ENCODE data around the gene SERPINE2. TPM values are rescaled to one million over a fixed set of nuclear protein-coding genes. Genes with fewer than 3 reads are reported as not detected.

SERPINE2 gene
- total and polyA plus RNA-seq, 7 donors, result 2.1 to 20.8 (median 2.7) TPM

DNA sequence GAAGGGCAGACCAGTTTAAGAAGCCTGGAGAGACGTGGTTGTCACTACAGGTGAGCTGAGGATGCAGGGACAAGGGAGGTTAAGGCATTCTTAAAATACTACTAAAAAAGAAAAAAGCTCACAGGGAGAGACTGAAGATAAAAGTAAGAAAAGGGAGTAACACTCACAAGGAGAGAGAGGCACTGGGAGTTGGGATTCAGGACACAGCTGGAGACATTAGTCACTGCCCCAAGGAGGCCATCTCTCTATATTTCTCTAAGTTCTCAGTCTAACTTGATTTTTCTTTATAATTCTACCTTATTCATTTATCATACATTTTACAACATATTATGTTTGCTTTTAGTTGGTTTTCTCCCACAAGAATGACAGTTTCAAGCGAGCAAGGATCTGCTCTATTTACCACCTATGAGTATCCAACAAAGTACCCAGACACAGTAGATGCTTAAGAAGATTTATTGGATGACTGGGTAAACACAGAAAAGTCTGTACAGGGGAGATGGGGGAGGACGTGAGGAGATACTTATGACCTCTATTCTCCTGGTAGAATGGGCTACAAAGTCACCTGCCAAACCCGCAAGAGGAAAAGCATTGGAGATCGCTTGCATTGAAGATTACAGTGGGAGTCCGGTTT, 2.2 kb downstream of the SERPINE2 start:
- Histone ChIP-seq H3K36me3 (ENCODE audit: insufficient read depth in 1 of 2, low read depth in 1 of 2) (no peaks in the 10 kb centered on the region), H3K27ac (no peak overlapping the region), H3K9me3 (no peaks in the 10 kb centered on the region), H3K4me1 (peaks cover 5% of the 10 kb centered on the region), H3K4me3 (no peak overlapping the region), H3K27me3 (ENCODE audit: insufficient read depth in 3 of 3, low read length in 2 of 3) (peaks cover 0 to 23% (median 0%) of the 10 kb centered on the region in 3 donors)
- DNase-seq, result no peak
- TF ChIP-seq CTCF (IDR thresholded peaks at IDR 0.05), result no peak
- 92 to 95% (median 94%) methylated on average over 6 of the region's 6 CpGs for WGBS, 3 donors
- intact Hi-C loops (cut with DNase I), result loop anchor here (5.0 kb wide), 2 partner anchors 35 to 40 kb away; no protein-coding TSS in a partner anchor
- ATAC-seq, result no peak

DNA sequence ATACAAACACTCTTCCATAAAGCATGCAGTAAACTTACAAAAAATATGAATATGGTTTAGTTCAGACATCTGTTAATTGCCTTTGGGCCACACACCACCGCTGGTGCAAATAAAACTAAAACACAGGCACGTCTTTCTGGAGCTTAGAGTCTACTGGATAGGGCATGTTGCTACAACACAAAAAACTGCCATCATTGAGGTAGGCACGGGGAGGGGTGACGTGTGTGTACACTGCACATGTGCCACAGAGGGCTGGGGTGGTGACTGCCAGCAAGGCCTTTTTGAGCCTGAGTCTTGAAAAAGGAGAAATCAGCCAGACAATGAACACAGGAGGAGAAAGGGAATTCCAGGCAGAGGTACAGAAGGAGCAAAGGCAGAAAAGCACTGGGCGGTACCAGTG, 5.1 kb downstream of the SERPINE2 start:
- TF ChIP-seq CTCF (IDR thresholded peaks at IDR 0.05), result no peak
- peaks cover 18% of the 10 kb centered on the region for H3K4me1 ChIP-seq
- peaks cover 0 to 19% (median 0%) of the 10 kb centered on the region in 3 donors for H3K27me3 ChIP-seq (ENCODE audit: insufficient read depth in 3 of 3, low read length in 2 of 3)
- 85 to 90% (median 87%) methylated on average over 5 of the region's 5 CpGs for WGBS, 3 donors
- intact Hi-C loops (cut with DNase I), result no loop called here
- no peak for DNase-seq
- no peak overlapping the region for H3K4me3 ChIP-seq
- H3K36me3 ChIP-seq (ENCODE audit: insufficient read depth in 1 of 2, low read depth in 1 of 2), result no peaks in the 10 kb centered on the region
- no peaks in the 10 kb centered on the region for H3K9me3 ChIP-seq
- no peak for ATAC-seq
- no peak overlapping the region for H3K27ac ChIP-seq

DNA sequence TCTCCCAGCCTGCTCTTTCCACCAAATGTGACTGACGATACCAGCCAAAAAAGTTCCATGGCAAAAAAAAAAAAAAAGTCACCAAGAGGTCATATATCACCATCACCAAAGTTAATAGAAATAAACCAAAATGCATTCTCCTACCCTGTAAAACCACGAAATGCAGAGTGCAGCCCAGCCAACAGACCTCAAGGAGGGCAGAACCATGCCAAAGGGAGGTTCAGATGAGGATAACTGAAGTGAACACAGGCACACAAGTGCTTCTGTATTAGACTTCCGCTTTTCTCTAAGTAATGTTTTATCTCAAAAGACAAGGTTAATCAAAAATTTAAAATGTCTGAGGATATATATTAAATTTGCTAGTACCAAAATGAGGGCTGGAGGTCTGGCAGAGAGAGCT, 5.5 kb downstream of the SERPINE2 start:
- no peak for TF ChIP-seq CTCF (IDR thresholded peaks at IDR 0.05)
- H3K27me3 ChIP-seq (ENCODE audit: insufficient read depth in 3 of 3, low read length in 2 of 3), result peaks cover 0 to 17% (median 0%) of the 10 kb centered on the region in 3 donors
- H3K4me1 ChIP-seq, result peaks cover 18% of the 10 kb centered on the region
- DNase-seq (no peak), ATAC-seq (no peak)
- H3K36me3 ChIP-seq (ENCODE audit: insufficient read depth in 1 of 2, low read depth in 1 of 2), result no peaks in the 10 kb centered on the region
- intact Hi-C loops (cut with DNase I), result no loop called here
- no peak overlapping the region for H3K4me3 ChIP-seq
- 70 to 84% (median 78%) methylated on average over 3 of the region's 3 CpGs for WGBS, 3 donors
- no peaks in the 10 kb centered on the region for H3K9me3 ChIP-seq
- H3K27ac ChIP-seq, result no peak overlapping the region

DNA sequence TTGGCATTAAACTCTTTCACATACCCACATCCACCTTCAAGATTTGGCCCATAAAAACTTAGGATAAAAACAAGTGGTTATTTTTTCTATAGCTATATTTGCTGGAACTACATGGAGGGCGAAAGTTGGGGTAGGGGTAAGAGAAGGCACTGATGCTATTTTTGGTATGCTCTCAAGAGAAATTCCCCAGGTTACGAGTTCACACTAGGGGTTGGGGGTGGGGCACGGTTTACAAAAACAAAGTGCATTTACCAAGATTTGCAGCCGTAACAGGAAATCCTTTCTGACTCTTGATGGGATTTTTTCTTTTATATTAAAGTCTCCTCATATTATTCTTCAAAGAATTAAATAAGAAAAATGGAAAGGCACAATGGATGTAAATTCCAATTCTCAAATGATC, 6.8 kb downstream of the SERPINE2 start:
- H3K27me3 ChIP-seq (ENCODE audit: insufficient read depth in 3 of 3, low read length in 2 of 3), result peaks cover 0 to 3% (median 0%) of the 10 kb centered on the region in 3 donors
- no peak overlapping the region for H3K4me3 ChIP-seq
- WGBS, 3 donors, result 58 to 63% (median 59%) methylated on average over 4 of the region's 4 CpGs
- no peak for TF ChIP-seq CTCF (IDR thresholded peaks at IDR 0.05)
- no peak for ATAC-seq
- H3K4me1 ChIP-seq, result peaks cover 19% of the 10 kb centered on the region
- H3K9me3 ChIP-seq, result no peaks in the 10 kb centered on the region
- no peak for DNase-seq
- intact Hi-C loops (cut with DNase I), result no loop called here
- no peaks in the 10 kb centered on the region for H3K36me3 ChIP-seq (ENCODE audit: insufficient read depth in 1 of 2, low read depth in 1 of 2)
- no peak overlapping the region for H3K27ac ChIP-seq

Data from psoas muscle (tissue), 8 donors.